Neutrophil (primary cell): ENCODE measurements around the gene TNS3.

ENCODE experiments used
- H3K27ac ChIP-seq: fragments of 200-600 bp; sonication (generic); 2 replicates; pipeline ENCODE4 v1.5.1; 2016; ENCODE audit warnings: mild to moderate bottlenecking, moderate library complexity
- H3K27me3 ChIP-seq: fragments of 200-600 bp; sonication (generic); 2 replicates; pipeline ENCODE4 v1.6.0; 2016; ENCODE audit warnings: mild to moderate bottlenecking
- H3K36me3 ChIP-seq: fragments of 200-600 bp; sonication (generic); 2 replicates; pipeline ENCODE4 v1.5.1; 2017
- H3K4me1 ChIP-seq, 2 experiments: fragments of 200-600 bp in 1 of 2; sonication (generic) in 1 of 2; 1 replicate in 1 of 2; 2 replicates in 1 of 2; pipeline versions ENCODE4 v1.5.1 to v1.6.1; 2013 to 2016; ENCODE audit warnings: low read depth in 1 of 2, low read length in 1 of 2, mild to moderate bottlenecking in 1 of 2, moderate library complexity in 1 of 2; ENCODE audit not compliant: control insufficient read depth in 1 of 2, insufficient read depth in 1 of 2
- H3K4me3 ChIP-seq, 2 experiments: fragments of 200-600 bp in 1 of 2; sonication (generic) in 1 of 2; 1 replicate in 1 of 2; 2 replicates in 1 of 2; pipeline ENCODE4 v1.5.1; 2013 to 2016; ENCODE audit warnings: low read depth in 1 of 2, low read length in 1 of 2, mild to moderate bottlenecking in 1 of 2, moderate library complexity in 1 of 2
- H3K9me3 ChIP-seq: fragments of 200-600 bp; sonication (generic); 2 replicates; pipeline ENCODE4 v1.5.1; 2016
- CTCF ChIP-seq: fragments of 200-600 bp; sonication (generic); IDR thresholded peaks from 2 replicates; pipeline ENCODE4 v1.5.1; 2016; ENCODE audit warnings: antibody characterized with exemption

TNS3 gene

GRCh38 chr7:47492716-47493325 is 89.1 kb downstream of the TNS3 start:
- H3K27ac ChIP-seq, result no peak overlapping the region
- no peaks in the 10 kb centered on the region for H3K36me3 ChIP-seq
- no peaks in the 10 kb centered on the region for H3K9me3 ChIP-seq
- H3K4me3 ChIP-seq, result no peak overlapping the region
- TF ChIP-seq CTCF, result no peak
- peaks cover 21% of the 10 kb centered on the region for H3K27me3 ChIP-seq
- H3K4me1 ChIP-seq, result no peaks in the 10 kb centered on the region

GRCh38 chr7:47490501-47491265 is 91.2 kb downstream of the TNS3 start:
- Histone ChIP-seq H3K36me3 (no peaks in the 10 kb centered on the region), H3K27me3 (peaks cover 20% of the 10 kb centered on the region), H3K9me3 (no peaks in the 10 kb centered on the region), H3K4me1 (no peaks in the 10 kb centered on the region), H3K4me3 (no peak overlapping the region), H3K27ac (no peak overlapping the region)
- TF ChIP-seq CTCF, result no peak

- no peak overlapping the region for H3K4me3 ChIP-seq
- H3K27me3 ChIP-seq, result peaks cover 9% of the 10 kb centered on the region
- no peaks in the 10 kb centered on the region for H3K36me3 ChIP-seq
- TF ChIP-seq CTCF, result no peak
- H3K4me1 ChIP-seq, result no peaks in the 10 kb centered on the region
- no peaks in the 10 kb centered on the region for H3K9me3 ChIP-seq
- no peak overlapping the region for H3K27ac ChIP-seq
Observed at GRCh38 chr7:47489624-47490023, 92.3 kb downstream of the TNS3 start.

- H3K27ac ChIP-seq, result no peak overlapping the region
- H3K36me3 ChIP-seq, result no peaks in the 10 kb centered on the region
- H3K4me3 ChIP-seq, result no peak overlapping the region
- no peak for TF ChIP-seq CTCF
- no peaks in the 10 kb centered on the region for H3K9me3 ChIP-seq
- no peaks in the 10 kb centered on the region for H3K4me1 ChIP-seq
- peaks cover 2% of the 10 kb centered on the region for H3K27me3 ChIP-seq
Observed at GRCh38 chr7:47488969-47489342, 93.0 kb downstream of the TNS3 start.

- H3K36me3 ChIP-seq, result no peaks in the 10 kb centered on the region
- TF ChIP-seq CTCF, result no peak
Observed at GRCh38 chr7:47488201-47488968, 93.5 kb downstream of the TNS3 start.

More at GRCh38 chr7:47488201-47488968, 93.5 kb downstream of the TNS3 start:
- Histone ChIP-seq H3K4me1 (no peaks in the 10 kb centered on the region), H3K27me3 (no peaks in the 10 kb centered on the region), H3K27ac (no peak overlapping the region), H3K9me3 (no peaks in the 10 kb centered on the region), H3K4me3 (no peak overlapping the region)
